NCI-H2107 treated with DMSO at 0.1 percent for 48 hours (cell line): ENCODE data around the gene RUNDC3A.
"Not testable (repeated sequence)": the region's sequence is repeated elsewhere in the genome, so short reads cannot be mapped to it uniquely, and the experiment has no call there.

Experiments
- DNase-seq: peaks from one replicate; lab custom pipeline; 2025; ENCODE audit not compliant: unreplicated experiment; lab: John Stamatoyannopoulos, UW

RUNDC3A gene

GRCh38 chr17:44358066-44358465 is 49.7 kb downstream of the RUNDC3A start:
- no peak for DNase-seq

- DNase-seq, result no peak
Observed at GRCh38 chr17:44359006-44359405, 50.6 kb downstream of the RUNDC3A start.

- no peak for DNase-seq
Observed at GRCh38 chr17:44359458-44360143, 51.2 kb downstream of the RUNDC3A start.

- DNase-seq, result no peak
Observed at GRCh38 chr17:44360144-44360533, 51.7 kb downstream of the RUNDC3A start.

GRCh38 chr17:44360826-44361225 is 52.4 kb downstream of the RUNDC3A start:
- DNase-seq, result no peak

- no peak for DNase-seq
Observed at GRCh38 chr17:44361292-44362260, 53.2 kb downstream of the RUNDC3A start.

GRCh38 chr17:44362459-44362948 is 54.1 kb downstream of the RUNDC3A start:
- no peak for DNase-seq

- DNase-seq, result no peak
Observed at GRCh38 chr17:44362949-44363612, 54.7 kb downstream of the RUNDC3A start.

- DNase-seq, result no peak
Observed at GRCh38 chr17:44363613-44364159, 55.3 kb downstream of the RUNDC3A start, which contains the start of gene FAM171A2. FAM171A2 (minus strand) TSS chr17:44363853; CDS start chr17:44363714, 139 bp downstream.

- not testable (repeated sequence) for DNase-seq
Observed at GRCh38 chr17:44365051-44365450, 56.6 kb downstream of the RUNDC3A start.

- DNase-seq, result no peak
Observed at GRCh38 chr17:44367231-44367979, 59.0 kb downstream of the RUNDC3A start.
